NB4 (cell line): Measurements from ENCODE around the gene AHSA1.

Experiments used
- DNase-seq: peaks from one replicate; pipeline ENCODE4 v3.0.0; 2010; ENCODE audit warnings: low read depth
- H3K4me3 ChIP-seq: one replicate; pipeline ENCODE4 v1.5.1; 2011; ENCODE audit warnings: mild to moderate bottlenecking, low read depth, low read length, moderate library complexity
- MYC ChIP-seq: IDR thresholded peaks from 2 replicates; pipeline ENCODE4 v1.6.1; 2011; ENCODE audit warnings: low read depth, low read length
- POLR2A ChIP-seq: IDR thresholded peaks from 2 replicates; pipeline ENCODE4 v1.6.1; 2011; ENCODE audit warnings: mild to moderate bottlenecking; ENCODE audit not compliant: insufficient read length; ENCODE audit errors: extremely low read depth
- TF ChIP-seq, protein P1 (sequence below): IDR thresholded peaks from one replicate; pipeline ENCODE4 v1.5.1; 2012; ENCODE audit warnings: low read depth, low read length
- TF ChIP-seq, protein P2 (sequence below): IDR thresholded peaks from 2 replicates; pipeline ENCODE4 v1.6.1; 2011; ENCODE audit warnings: low read depth, low read length

AHSA1 gene

DNA sequence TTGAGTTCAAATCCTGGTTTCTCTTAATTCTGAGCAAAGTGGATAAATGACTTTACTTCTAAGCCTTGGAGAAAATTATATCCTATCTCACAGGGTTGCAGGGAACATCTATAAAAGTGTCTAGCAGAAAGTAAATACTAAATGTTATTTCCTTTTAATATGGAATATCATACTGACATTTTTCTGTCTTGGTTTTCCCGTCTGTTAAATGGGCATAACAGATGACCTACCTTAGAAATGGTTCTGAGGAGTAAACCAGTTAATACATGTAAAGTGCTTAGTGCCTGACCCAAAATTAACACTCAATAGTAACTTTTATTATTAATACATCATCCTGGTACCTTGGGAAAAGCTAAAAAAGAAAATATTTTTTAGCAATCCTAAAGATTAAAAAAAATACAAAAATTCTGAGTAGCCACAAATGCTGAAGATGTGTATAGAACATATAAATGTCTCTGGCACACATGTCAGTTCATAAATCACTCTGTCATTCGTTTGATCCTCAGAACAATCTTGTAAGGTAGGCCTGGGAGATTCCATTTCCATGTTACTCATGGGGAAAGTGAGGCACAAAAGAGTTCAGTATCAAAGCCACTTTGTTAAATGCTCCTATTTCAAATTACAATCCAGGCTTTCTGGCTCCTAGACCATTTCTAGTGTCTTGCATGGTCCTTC, 1.8 kb upstream of the AHSA1 start:
- TF ChIP-seq, protein P1, sequence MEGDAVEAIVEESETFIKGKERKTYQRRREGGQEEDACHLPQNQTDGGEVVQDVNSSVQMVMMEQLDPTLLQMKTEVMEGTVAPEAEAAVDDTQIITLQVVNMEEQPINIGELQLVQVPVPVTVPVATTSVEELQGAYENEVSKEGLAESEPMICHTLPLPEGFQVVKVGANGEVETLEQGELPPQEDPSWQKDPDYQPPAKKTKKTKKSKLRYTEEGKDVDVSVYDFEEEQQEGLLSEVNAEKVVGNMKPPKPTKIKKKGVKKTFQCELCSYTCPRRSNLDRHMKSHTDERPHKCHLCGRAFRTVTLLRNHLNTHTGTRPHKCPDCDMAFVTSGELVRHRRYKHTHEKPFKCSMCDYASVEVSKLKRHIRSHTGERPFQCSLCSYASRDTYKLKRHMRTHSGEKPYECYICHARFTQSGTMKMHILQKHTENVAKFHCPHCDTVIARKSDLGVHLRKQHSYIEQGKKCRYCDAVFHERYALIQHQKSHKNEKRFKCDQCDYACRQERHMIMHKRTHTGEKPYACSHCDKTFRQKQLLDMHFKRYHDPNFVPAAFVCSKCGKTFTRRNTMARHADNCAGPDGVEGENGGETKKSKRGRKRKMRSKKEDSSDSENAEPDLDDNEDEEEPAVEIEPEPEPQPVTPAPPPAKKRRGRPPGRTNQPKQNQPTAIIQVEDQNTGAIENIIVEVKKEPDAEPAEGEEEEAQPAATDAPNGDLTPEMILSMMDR: no peak
- TF ChIP-seq, protein P2, sequence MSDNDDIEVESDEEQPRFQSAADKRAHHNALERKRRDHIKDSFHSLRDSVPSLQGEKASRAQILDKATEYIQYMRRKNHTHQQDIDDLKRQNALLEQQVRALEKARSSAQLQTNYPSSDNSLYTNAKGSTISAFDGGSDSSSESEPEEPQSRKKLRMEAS: no peak
- no peak for TF ChIP-seq POLR2A
- TF ChIP-seq MYC: no peak
- DNase-seq: no peak
- peak overlapping the region; percentile 81 for H3K4me3 ChIP-seq

DNA sequence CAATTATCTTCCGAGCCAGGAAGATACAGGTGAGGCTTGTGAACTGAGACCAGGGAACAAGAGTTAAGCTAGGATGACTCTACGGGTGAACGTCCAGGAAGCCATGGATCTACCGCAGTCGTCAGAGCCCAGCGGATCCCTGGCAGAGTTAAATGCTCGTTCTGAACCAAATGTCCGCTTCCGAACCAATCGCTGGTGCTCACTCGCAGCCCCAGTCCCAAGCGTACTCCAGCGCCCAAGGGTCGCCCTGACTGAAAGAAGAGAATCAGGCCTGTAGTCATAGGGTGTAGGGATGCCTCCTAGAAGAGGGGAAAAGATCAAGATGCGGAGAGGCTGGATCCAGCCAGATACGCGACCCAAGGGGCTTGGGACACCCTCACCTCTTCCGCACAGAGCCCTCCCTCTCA, 775 bp upstream of the AHSA1 start:
- H3K4me3 ChIP-seq: peak overlapping the region; percentile 81
- TF ChIP-seq POLR2A (no peak), MYC (no peak)
- TF ChIP-seq, protein P2: no peak
- TF ChIP-seq, protein P1: no peak
- DNase-seq: no peak

DNA sequence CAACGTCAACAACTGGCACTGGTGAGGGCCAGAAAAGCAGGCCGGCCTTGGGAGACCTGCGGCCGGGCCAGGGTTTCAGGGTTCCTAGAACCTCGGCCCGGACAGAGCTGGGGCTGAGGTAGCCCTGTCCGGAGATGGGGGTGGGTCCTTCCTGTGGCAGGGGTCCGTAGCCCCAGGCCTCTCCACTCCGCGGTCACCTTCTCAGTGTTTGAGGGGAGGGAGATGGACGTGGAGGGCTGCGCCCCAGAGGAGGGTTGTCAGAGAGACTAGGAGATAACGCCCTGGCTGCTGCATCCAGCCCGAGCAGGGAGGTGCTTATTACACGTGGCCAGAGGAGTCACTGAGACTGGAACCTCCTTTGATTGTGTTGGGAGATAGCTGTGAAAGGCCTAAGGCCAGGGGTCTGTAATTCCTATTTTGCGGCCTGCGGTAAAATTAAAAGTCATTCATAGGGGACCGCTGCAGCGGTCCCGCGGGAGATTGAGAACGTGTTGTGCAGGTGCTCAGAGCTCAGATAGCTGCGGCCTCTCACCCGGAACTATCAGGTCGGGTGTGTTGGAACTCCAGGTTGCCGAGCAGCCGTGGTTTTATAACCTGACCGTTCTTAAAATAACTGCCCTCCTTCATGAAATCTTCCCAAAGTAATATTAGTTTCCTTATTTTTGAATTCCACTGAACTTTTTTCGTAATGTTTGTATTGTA, 507 bp downstream of the AHSA1 start:
- DNase-seq: peak; percentile 65

DNA sequence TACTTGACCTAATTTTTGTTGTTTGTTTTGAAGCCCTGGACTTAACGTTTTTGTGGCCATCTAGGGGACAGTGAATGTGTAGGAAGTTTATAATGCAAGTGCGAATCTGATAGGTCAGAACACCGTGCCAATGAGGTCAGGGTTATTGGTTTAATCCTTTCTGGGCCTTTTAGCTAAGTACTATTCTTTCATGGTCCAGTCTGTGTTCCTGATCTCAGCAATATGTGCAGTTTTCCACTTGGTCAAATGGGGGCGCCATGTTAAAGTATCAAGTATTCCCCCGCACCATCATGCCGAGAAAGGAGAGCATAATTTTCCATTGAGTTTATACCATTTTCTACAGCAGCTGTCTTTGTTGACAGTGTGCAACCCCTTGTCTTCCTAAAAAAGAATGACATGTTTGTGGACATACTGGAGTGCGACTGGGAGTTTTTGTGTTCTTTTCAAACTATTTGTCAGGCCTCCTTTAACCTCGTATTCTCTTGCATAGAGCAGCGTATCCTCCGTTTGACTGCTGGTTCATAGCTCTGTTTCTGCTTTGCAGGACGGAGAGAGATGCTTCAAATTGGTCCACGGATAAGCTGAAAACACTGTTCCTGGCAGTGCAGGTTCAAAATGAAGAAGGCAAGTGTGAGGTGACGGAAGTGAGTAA, 1.3 kb downstream of the AHSA1 start:
- H3K4me3 ChIP-seq: peak overlapping the region; percentile 81
- TF ChIP-seq, protein P1: peak; percentile 62
- TF ChIP-seq, protein P2: 0 out of 2 replicates have a peak, but pooled peaks have one; percentile 8
- no peak for TF ChIP-seq POLR2A
- TF ChIP-seq MYC: no peak
- DNase-seq: peak; percentile 81

More for the DNA sequence above, 507 bp downstream of the AHSA1 start:
- TF ChIP-seq MYC (no peak; the same call in 1 of the 2 replicates), POLR2A (no peak)
- TF ChIP-seq, protein P2: peak; percentile 38; the same call in 1 of the 2 replicates
- TF ChIP-seq, protein P1: no peak
- H3K4me3 ChIP-seq: peak overlapping the region; percentile 81

DNA sequence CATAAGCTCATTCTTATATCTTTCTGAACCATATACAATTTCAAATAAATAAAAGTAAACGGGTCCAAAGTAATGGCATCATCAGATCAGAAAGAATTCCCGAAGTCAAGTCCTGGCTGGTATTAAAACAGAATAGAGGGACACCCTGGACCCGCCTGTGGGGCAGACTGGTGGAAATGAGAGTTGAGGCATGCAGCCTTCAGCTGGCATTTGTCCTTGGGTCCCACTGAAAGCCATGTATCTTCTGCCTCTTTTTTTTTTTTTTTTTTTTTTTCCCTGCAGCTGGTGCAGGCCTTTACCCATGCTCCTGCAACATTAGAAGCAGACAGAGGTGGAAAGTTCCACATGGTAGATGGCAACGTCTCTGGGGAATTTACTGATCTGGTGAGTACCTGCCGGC, 9.9 kb downstream of the AHSA1 start:
- no peak for TF ChIP-seq POLR2A
- no peak for TF ChIP-seq MYC
- TF ChIP-seq, protein P2: no peak
- TF ChIP-seq, protein P1: no peak
- H3K4me3 ChIP-seq: no peak overlapping the region

More for the DNA sequence above, 9.9 kb downstream of the AHSA1 start:
- DNase-seq: no peak
